A673 (cell line): ENCODE measurements around the gene GRP. TPM values are rescaled to one million over a fixed set of nuclear protein-coding genes. Genes with fewer than 3 reads are reported as not detected.

Source experiments
- BruUV-seq: library from RNA; stranded (reverse); fragments of 400-500 nt; replicated peaks from 2 replicates; lab custom pipeline; 2021; lab: Mats Ljungman, UMichigan
- CTCF ChIA-PET: fragments of 300-600 bp; sonication (Branson Sonifier 250); formaldehyde crosslinking; loops from one replicate; lab custom pipeline; 2022; ENCODE audit warnings: antibody characterized with exemption; lab: Charles Lee
- POLR2A ChIA-PET: fragments of 300-600 bp; sonication (Branson Sonifier 250); formaldehyde crosslinking; loops from one replicate; lab custom pipeline; 2022; ENCODE audit warnings: antibody characterized with exemption; ENCODE audit not compliant: low non-redundant PET; lab: Charles Lee
- DNase-seq: peaks from one replicate; pipeline ENCODE4 v3.0.0-alpha.2; 2015; ENCODE audit warnings: low spot score
- H3K27ac ChIP-seq: fragments of 200-600 bp; sonication (generic); 2 replicates; pipeline ENCODE4 v1.5.1; 2016; ENCODE audit warnings: mixed run types, low read depth, mild to moderate bottlenecking, mixed read lengths, antibody characterized with exemption, low read length; ENCODE audit not compliant: poor library complexity, severe bottlenecking
- H3K27me3 ChIP-seq: fragments of 200-600 bp; sonication (generic); replicated peaks from 2 replicates; pipeline ENCODE4 v1.6.1; 2017; ENCODE audit warnings: mixed run types, low read depth, mild to moderate bottlenecking, mixed read lengths, antibody characterized with exemption, low read length; ENCODE audit not compliant: insufficient read depth, poor library complexity
- H3K36me3 ChIP-seq: fragments of 200-600 bp; sonication (generic); 2 replicates; pipeline ENCODE4 v1.6.1; 2016; ENCODE audit warnings: mixed run types, mild to moderate bottlenecking, mixed read lengths, antibody characterized with exemption, low read length; ENCODE audit not compliant: insufficient read depth, poor library complexity, severe bottlenecking
- H3K4me1 ChIP-seq: fragments of 200-600 bp; sonication (generic); 2 replicates; pipeline ENCODE4 v1.6.1; 2017; ENCODE audit warnings: mixed run types, mild to moderate bottlenecking, mixed read lengths, antibody characterized with exemption, low read length; ENCODE audit not compliant: insufficient read depth, poor library complexity, severe bottlenecking
- H3K4me3 ChIP-seq: fragments of 200-600 bp; sonication (generic); 2 replicates; pipeline ENCODE4 v1.5.1; 2016; ENCODE audit warnings: low read depth, mixed run types, mild to moderate bottlenecking, mixed read lengths, low read length; ENCODE audit not compliant: poor library complexity, severe bottlenecking
- H3K9me3 ChIP-seq: fragments of 200-600 bp; sonication (generic); 2 replicates; pipeline ENCODE4 v1.6.1; 2016; ENCODE audit warnings: mixed run types, low read depth, mild to moderate bottlenecking, mixed read lengths, antibody characterized with exemption, low read length; ENCODE audit not compliant: poor library complexity, severe bottlenecking
- CTCF ChIP-seq: fragments of 300-800, 200-600 bp; sonication (generic); conservative IDR thresholded peaks from 2 replicates; pipeline ENCODE4 v1.5.1; 2017; ENCODE audit warnings: low read depth, mild to moderate bottlenecking, antibody characterized with exemption, low read length, moderate library complexity, mixed read lengths
- EZH2 ChIP-seq: fragments of 200-600 bp; sonication (generic); IDR thresholded peaks from 2 replicates; pipeline ENCODE4 v1.6.1; 2017; ENCODE audit warnings: borderline replicate concordance, low read depth, mild to moderate bottlenecking, mixed read lengths, antibody characterized with exemption, low read length; ENCODE audit not compliant: poor library complexity, severe bottlenecking
- intact Hi-C: fragments of 100-400 bp; cut with micrococcal nuclease; formaldehyde crosslinking; loops from one replicate; pipeline ENCODE4 v1.10.0; 2022; ENCODE audit not compliant: unreplicated experiment
- total RNA-seq: library from RNA; stranded (reverse); gene quantifications from 2 replicates; pipeline ENCODE4 v1.2.3, GENCODE V29; 2021

The GRP gene
- total RNA-seq, 1 experiment from 2014 or later = 346 TPM

- H3K27me3 ChIP-seq = peaks cover 10% of the 10 kb centered on the region
- H3K4me3 ChIP-seq = peak overlapping the region; percentile 62
- H3K9me3 ChIP-seq = no peaks in the 10 kb centered on the region
- POLR2A ChIA-PET = no interaction called here
- DNase-seq = peak; percentile 92
- no peak overlapping the region for H3K27ac ChIP-seq
- CTCF ChIA-PET = interaction anchor here (0.8 to 1.0 kb wide), 2 partner anchors 16 to 137 kb away, joined by 3 to 4 read pairs; no protein-coding TSS in a partner anchor
- peaks cover 46% of the 10 kb centered on the region for H3K4me1 ChIP-seq
- H3K36me3 ChIP-seq = peaks cover 5% of the 10 kb centered on the region
- no peak for TF ChIP-seq EZH2
- intact Hi-C loops = no loop called here
- BruUV-seq = no TSS peak
These were observed 45.5 kb downstream of the GRP start for GRCh38 chr18:59265246-59265973.

GRCh38 chr18:59265974-59266369 is 46.0 kb downstream of the GRP start:
- Histone ChIP-seq H3K27me3 (peaks cover 10% of the 10 kb centered on the region), H3K27ac (no peak overlapping the region), H3K4me1 (peaks cover 52% of the 10 kb centered on the region), H3K4me3 (peak overlapping the region; percentile 62), H3K9me3 (no peaks in the 10 kb centered on the region), H3K36me3 (peaks cover 5% of the 10 kb centered on the region)
- no TSS peak for BruUV-seq
- DNase-seq = no peak
- ChIA-PET POLR2A (no interaction called here), CTCF (no interaction called here)
- intact Hi-C loops = no loop called here
- TF ChIP-seq CTCF (no peak), EZH2 (no peak)

- no peak for TF ChIP-seq EZH2
- TF ChIP-seq CTCF = peak; percentile 21; the same call in 1 of the 2 replicates
- CTCF ChIA-PET = interaction anchor here (1.2 kb wide), 1 partner anchor 136 kb away, joined by 3 read pairs; no protein-coding TSS in a partner anchor
These were observed 46.5 kb downstream of the GRP start for GRCh38 chr18:59266459-59266858.

More at GRCh38 chr18:59266459-59266858, 46.5 kb downstream of the GRP start:
- Histone ChIP-seq H3K9me3 (no peaks in the 10 kb centered on the region), H3K4me3 (no peak overlapping the region), H3K36me3 (peaks cover 5% of the 10 kb centered on the region), H3K27me3 (peaks cover 10% of the 10 kb centered on the region), H3K27ac (no peak overlapping the region), H3K4me1 (peaks cover 55% of the 10 kb centered on the region)
- BruUV-seq = no TSS peak
- POLR2A ChIA-PET = no interaction called here
- intact Hi-C loops = no loop called here
- no peak for DNase-seq
